ENCODE results near the gene UMODL1. TPM values are rescaled to one million over a fixed set of nuclear protein-coding genes. Genes with fewer than 3 reads are reported as not detected.

UMODL1 gene
- total and polyA plus RNA-seq, 3 donors from 2014 or later = 1.7 to 7.8 (median 6.8) TPM

DNA sequence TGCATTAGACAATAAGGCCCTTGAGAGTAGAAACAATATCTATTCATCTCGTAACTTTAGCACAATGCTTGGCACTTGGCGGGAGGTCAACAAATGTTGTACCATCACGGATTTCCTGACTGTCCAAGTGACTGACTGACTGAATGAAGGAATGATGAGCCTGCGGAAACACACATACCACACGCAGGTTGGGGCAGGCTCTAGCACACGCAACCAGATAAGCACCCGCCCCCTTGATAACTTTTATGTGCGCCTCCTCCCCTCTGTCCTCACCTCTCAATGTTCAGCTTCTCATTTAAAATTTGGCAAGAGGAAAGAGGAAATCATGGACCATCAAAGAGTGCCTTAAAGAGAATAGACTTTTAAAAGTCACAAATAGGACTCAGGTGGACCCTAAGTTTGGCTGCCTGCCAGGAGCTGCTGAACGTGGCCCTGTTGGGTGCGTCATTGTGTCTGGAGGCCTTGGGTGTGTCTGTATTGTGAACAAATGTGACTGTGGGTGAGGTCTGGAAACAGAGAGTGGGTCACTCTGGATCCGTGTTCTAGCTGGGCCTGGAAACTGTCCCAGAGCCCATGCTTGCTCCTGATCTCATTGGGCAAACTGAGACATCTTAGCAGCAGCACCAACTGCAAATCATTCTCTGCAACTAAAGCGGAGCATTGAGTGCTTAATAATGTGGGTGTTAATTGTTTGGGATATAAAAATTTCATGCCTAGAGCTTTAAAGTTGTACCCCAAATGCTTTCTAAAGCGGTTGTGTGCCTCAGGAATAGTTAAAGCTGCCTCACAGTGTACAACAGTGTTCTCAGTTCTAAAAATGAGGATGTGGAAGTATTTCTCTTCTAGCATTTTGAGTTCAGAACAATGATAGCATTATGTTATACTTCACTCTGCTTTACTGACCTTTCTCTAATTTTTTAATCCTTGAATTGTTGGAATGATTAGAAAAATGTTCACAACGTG is 100.3 kb downstream of the UMODL1 start:
- Histone ChIP-seq H3K36me3 (ENCODE audit: low read depth, missing control alignments) (no peaks in the 10 kb centered on the region), H3K4me1 (no peaks in the 10 kb centered on the region), H3K27ac (no peak overlapping the region), H3K9me3 (no peaks in the 10 kb centered on the region), H3K27me3 (no peaks in the 10 kb centered on the region), H3K4me3 (no peak overlapping the region)
- 72 to 78% methylated on average over 14 of the region's 14 CpGs for WGBS, 2 donors
- no peak for TF ChIP-seq POLR2A (IDR thresholded peaks at IDR 0.05)
- TF ChIP-seq, protein P1, sequence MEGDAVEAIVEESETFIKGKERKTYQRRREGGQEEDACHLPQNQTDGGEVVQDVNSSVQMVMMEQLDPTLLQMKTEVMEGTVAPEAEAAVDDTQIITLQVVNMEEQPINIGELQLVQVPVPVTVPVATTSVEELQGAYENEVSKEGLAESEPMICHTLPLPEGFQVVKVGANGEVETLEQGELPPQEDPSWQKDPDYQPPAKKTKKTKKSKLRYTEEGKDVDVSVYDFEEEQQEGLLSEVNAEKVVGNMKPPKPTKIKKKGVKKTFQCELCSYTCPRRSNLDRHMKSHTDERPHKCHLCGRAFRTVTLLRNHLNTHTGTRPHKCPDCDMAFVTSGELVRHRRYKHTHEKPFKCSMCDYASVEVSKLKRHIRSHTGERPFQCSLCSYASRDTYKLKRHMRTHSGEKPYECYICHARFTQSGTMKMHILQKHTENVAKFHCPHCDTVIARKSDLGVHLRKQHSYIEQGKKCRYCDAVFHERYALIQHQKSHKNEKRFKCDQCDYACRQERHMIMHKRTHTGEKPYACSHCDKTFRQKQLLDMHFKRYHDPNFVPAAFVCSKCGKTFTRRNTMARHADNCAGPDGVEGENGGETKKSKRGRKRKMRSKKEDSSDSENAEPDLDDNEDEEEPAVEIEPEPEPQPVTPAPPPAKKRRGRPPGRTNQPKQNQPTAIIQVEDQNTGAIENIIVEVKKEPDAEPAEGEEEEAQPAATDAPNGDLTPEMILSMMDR (IDR thresholded peaks at IDR 0.05) = no peak
- peak; percentile 13 for DNase-seq
- intact Hi-C loops (cut with DNase I; ENCODE audit: low total_unique reads) = no loop called here

DNA sequence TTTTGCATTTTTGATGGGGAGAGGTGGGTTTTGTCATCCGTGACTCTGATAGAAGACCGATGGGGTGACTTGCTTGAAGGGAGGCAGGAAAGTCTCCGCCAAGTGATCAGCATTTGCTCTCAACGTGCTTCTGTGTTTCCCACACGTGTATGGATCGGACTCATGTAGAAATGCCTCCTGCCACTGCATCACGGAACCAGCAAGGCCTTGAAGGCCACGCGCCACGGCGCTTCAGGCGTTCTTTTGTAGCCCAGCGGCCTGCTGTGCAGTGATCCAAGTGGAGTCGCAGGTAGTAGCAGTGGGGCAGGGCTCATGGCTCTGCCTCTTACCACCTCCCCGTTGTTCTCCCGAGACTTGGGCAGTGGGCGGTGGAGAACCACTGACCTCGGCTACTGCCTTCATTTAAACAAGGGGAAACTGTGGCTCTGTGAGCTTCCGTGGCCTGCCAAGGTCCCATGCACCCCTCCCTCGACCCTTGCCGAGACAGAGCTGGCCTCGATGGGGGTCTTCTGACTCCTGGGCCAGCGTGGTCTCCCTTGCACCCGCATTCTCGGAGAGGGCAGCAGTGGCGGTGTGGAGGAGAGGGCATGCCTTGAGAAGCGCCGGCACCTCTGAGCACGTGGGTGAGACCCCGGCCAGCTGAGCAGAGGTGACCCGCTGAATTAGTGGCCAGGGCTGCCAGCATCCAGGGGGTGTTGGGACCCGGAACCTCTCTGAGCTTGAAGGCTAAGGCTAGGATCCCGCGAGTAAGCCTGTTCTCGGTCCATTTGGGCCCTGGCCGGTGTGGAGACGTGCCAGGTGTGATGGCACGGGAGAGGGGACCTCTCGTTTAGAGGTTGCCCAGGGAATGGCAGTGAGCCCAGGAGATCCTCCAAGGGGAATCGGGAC is 101.7 kb downstream of the UMODL1 start:
- WGBS, 2 donors = 67 to 71% methylated on average over 24 to 40 of the region's 40 CpGs
- intact Hi-C loops (cut with DNase I; ENCODE audit: low total_unique reads) = no loop called here
- DNase-seq = peak; percentile 13

DNA sequence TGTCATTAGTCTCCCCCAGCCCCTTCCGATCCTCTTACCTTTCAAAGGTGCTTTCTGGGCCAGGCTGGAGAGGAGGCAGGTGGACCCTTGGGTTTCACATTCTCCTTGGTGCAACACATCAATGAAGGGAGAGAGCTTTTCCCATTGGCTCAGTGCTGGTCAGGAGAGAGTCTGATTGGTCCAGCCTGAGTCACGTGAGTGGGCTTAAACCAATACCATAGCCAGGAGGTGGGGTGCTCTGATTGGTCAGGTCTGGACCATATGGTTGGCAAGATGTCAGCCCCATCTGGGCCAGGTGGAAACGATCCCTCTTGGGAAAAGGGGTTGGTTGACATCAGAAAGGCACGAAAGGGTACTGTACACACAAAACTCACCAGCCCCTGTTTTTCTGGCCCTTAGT is 103.1 kb downstream of the UMODL1 start:
- Histone ChIP-seq H3K36me3 (ENCODE audit: low read depth, missing control alignments) (no peaks in the 10 kb centered on the region), H3K27me3 (no peaks in the 10 kb centered on the region), H3K4me3 (no peak overlapping the region), H3K4me1 (peaks cover 5% of the 10 kb centered on the region), H3K27ac (no peak overlapping the region), H3K9me3 (no peaks in the 10 kb centered on the region)
- DNase-seq = peak; percentile 84
- TF ChIP-seq, protein P1 (IDR thresholded peaks at IDR 0.05) = no peak
- TF ChIP-seq POLR2A (IDR thresholded peaks at IDR 0.05) = no peak
- 60 to 74% methylated on average over 3 to 4 of the region's 4 CpGs for WGBS, 2 donors
- intact Hi-C loops (cut with DNase I; ENCODE audit: low total_unique reads) = no loop called here

More for the DNA sequence above, 101.7 kb downstream of the UMODL1 start:
- Histone ChIP-seq H3K27me3 (no peaks in the 10 kb centered on the region), H3K9me3 (no peaks in the 10 kb centered on the region), H3K36me3 (ENCODE audit: low read depth, missing control alignments) (no peaks in the 10 kb centered on the region), H3K4me1 (peaks cover 5% of the 10 kb centered on the region), H3K27ac (no peak overlapping the region), H3K4me3 (no peak overlapping the region)
- TF ChIP-seq, protein P1 (IDR thresholded peaks at IDR 0.05) = no peak
- no peak for TF ChIP-seq POLR2A (IDR thresholded peaks at IDR 0.05)

DNA sequence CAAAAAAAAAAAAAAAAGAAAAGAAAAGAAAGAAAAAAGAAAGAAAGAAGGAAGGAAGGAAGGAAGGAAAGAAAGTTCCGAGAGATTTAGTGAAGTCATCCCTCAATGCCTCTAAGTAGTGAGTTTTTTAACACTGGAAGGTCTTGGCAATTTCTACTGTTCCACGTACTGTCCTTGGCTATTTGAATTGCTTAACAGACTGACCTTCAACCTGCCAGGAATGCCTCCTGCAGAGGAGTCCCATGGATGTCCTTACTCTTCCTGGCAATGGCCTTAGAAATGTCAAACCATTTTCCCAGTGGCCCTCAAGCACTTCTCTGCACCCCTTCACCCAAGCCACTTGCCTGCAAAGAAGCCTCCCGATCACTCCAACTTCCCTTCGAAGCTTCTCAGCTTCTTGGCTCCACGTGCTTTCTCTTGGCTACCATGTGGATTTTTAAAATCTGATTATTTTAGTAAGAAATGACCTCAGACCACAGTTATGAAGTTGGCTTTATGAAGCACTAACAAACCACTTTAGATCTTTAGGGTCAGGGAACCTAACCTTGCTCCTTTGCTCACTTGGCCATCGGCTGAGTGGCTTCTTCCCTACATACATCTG is 104.1 kb downstream of the UMODL1 start:
- Histone ChIP-seq H3K36me3 (ENCODE audit: low read depth, missing control alignments) (no peaks in the 10 kb centered on the region), H3K4me3 (no peak overlapping the region), H3K27ac (no peak overlapping the region), H3K4me1 (peaks cover 5% of the 10 kb centered on the region), H3K9me3 (no peaks in the 10 kb centered on the region), H3K27me3 (no peaks in the 10 kb centered on the region)
- intact Hi-C loops (cut with DNase I; ENCODE audit: low total_unique reads) = no loop called here
- TF ChIP-seq POLR2A (IDR thresholded peaks at IDR 0.05) = no peak
- TF ChIP-seq, protein P1 (IDR thresholded peaks at IDR 0.05) = no peak
- DNase-seq = no peak
- 58 to 59% methylated on average over 6 of the region's 6 CpGs for WGBS, 2 donors

All from testis (tissue), 3 donors.